HEK293 (cell line): ENCODE results near the gene TBX1.

Experiments used
- BCL11A ChIP-seq: fragments of 450-650 bp; formaldehyde crosslinking; IDR thresholded peaks from 2 replicates; pipeline ENCODE4 v1.5.1; 2016; ENCODE audit warnings: low read depth, missing biosample characterization, missing genetic modification characterization
- BCL11B ChIP-seq: fragments of 450-650 bp; formaldehyde crosslinking; IDR thresholded peaks from 2 replicates; pipeline ENCODE4 v1.5.1; 2016; ENCODE audit warnings: low read depth, missing biosample characterization, missing genetic modification characterization
- GFI1B ChIP-seq: fragments of 450-650 bp; formaldehyde crosslinking; IDR thresholded peaks from 2 replicates; pipeline ENCODE4 v1.5.1; 2016; ENCODE audit warnings: missing biosample characterization, missing genetic modification characterization
- GLI2 ChIP-seq: fragments of 450-650 bp; formaldehyde crosslinking; IDR thresholded peaks from 2 replicates; pipeline ENCODE4; 2017; ENCODE audit warnings: missing biosample characterization, missing genetic modification characterization, low read depth, borderline replicate concordance
- GLIS1 ChIP-seq: fragments of 450-650 bp; formaldehyde crosslinking; IDR thresholded peaks from 2 replicates; pipeline ENCODE4 v1.5.1; 2016; ENCODE audit warnings: missing biosample characterization, missing genetic modification characterization
- IKZF3 ChIP-seq: fragments of 450-650 bp; IDR thresholded peaks from 2 replicates; pipeline ENCODE4 v1.5.0; 2018; ENCODE audit warnings: missing biosample characterization, mild to moderate bottlenecking, missing genetic modification characterization, moderate library complexity
- KLF8 ChIP-seq: fragments of 450-650 bp; formaldehyde crosslinking; IDR thresholded peaks from 2 replicates; pipeline ENCODE4 v1.5.1; 2016; ENCODE audit warnings: missing biosample characterization, missing genetic modification characterization
- KLF9 ChIP-seq: fragments of 450-650 bp; formaldehyde crosslinking; IDR thresholded peaks from 2 replicates; pipeline ENCODE4 v1.5.1; 2016; ENCODE audit warnings: missing biosample characterization, missing genetic modification characterization, low read depth
- MYNN ChIP-seq: fragments of 450-650 bp; formaldehyde crosslinking; IDR thresholded peaks from 2 replicates; pipeline ENCODE4 v1.5.1; 2016; ENCODE audit warnings: missing biosample characterization, missing genetic modification characterization, borderline replicate concordance
- MZF1 ChIP-seq: fragments of 450-650 bp; formaldehyde crosslinking; IDR thresholded peaks from 2 replicates; pipeline ENCODE4 v1.5.1; 2017; ENCODE audit warnings: missing biosample characterization, missing genetic modification characterization, borderline replicate concordance
- RBAK ChIP-seq: fragments of 450-650 bp; formaldehyde crosslinking; IDR thresholded peaks from 2 replicates; pipeline ENCODE4 v1.5.1; 2016; ENCODE audit warnings: missing biosample characterization, missing genetic modification characterization
- ZBTB17 ChIP-seq: fragments of 450-650 bp; formaldehyde crosslinking; IDR thresholded peaks from 2 replicates; pipeline ENCODE4 v1.5.1; 2016; ENCODE audit warnings: missing biosample characterization, missing genetic modification characterization
- ZBTB21 ChIP-seq: fragments of 450-650 bp; formaldehyde crosslinking; IDR thresholded peaks from 2 replicates; pipeline ENCODE4 v1.5.1; 2017; ENCODE audit warnings: missing biosample characterization, missing genetic modification characterization
- ZBTB7A ChIP-seq: fragments of 450-650 bp; formaldehyde crosslinking; IDR thresholded peaks from 2 replicates; pipeline ENCODE4 v1.5.1; 2016; ENCODE audit warnings: low read depth, missing biosample characterization, missing genetic modification characterization
- ZBTB8A ChIP-seq: fragments of 450-650 bp; formaldehyde crosslinking; IDR thresholded peaks from 2 replicates; pipeline ENCODE4 v1.5.1; 2016; ENCODE audit warnings: missing biosample characterization, missing genetic modification characterization
- ZEB2 ChIP-seq: fragments of 450-650 bp; formaldehyde crosslinking; IDR thresholded peaks from 2 replicates; pipeline ENCODE4 v1.5.1; 2016; ENCODE audit warnings: missing biosample characterization, missing genetic modification characterization
- ZFHX2 ChIP-seq: fragments of 450-650 bp; formaldehyde crosslinking; conservative IDR thresholded peaks from 2 replicates; pipeline ENCODE4 v1.5.1; 2016; ENCODE audit warnings: missing biosample characterization, missing genetic modification characterization
- ZFP69B ChIP-seq: fragments of 450-650 bp; formaldehyde crosslinking; IDR thresholded peaks from 2 replicates; pipeline ENCODE4 v1.5.1; 2016; ENCODE audit warnings: missing biosample characterization, missing genetic modification characterization
- ZIC2 ChIP-seq: fragments of 450-650 bp; formaldehyde crosslinking; IDR thresholded peaks from 2 replicates; pipeline ENCODE4 v1.5.1; 2016; ENCODE audit warnings: missing biosample characterization, missing genetic modification characterization
- ZNF138 ChIP-seq: fragments of 450-650 bp; formaldehyde crosslinking; IDR thresholded peaks from 2 replicates; pipeline ENCODE4 v1.5.1; 2016; ENCODE audit warnings: missing biosample characterization, missing genetic modification characterization, borderline replicate concordance
- ZNF146 ChIP-seq: fragments of 450-650 bp; formaldehyde crosslinking; IDR thresholded peaks from 2 replicates; pipeline ENCODE4 v1.5.1; 2016; ENCODE audit warnings: missing biosample characterization, missing genetic modification characterization
- ZNF157 ChIP-seq: fragments of 450-650 bp; formaldehyde crosslinking; IDR thresholded peaks from 2 replicates; pipeline ENCODE4 v1.5.1; 2016; ENCODE audit warnings: missing biosample characterization, missing genetic modification characterization
- ZNF223 ChIP-seq: fragments of 450-650 bp; formaldehyde crosslinking; IDR thresholded peaks from 2 replicates; pipeline ENCODE4 v1.5.1; 2016; ENCODE audit warnings: missing biosample characterization, missing genetic modification characterization
- ZNF239 ChIP-seq: fragments of 450-650 bp; formaldehyde crosslinking; IDR thresholded peaks from 2 replicates; pipeline ENCODE4 v1.5.1; 2016; ENCODE audit warnings: missing biosample characterization, missing genetic modification characterization
- ZNF366 ChIP-seq: fragments of 450-650 bp; formaldehyde crosslinking; conservative IDR thresholded peaks from 2 replicates; pipeline ENCODE4 v1.5.1; 2016; ENCODE audit warnings: missing biosample characterization, missing genetic modification characterization
- ZNF416 ChIP-seq: fragments of 450-650 bp; formaldehyde crosslinking; IDR thresholded peaks from 2 replicates; pipeline ENCODE4 v1.5.1; 2016; ENCODE audit warnings: missing biosample characterization, missing genetic modification characterization
- ZNF521 ChIP-seq: fragments of 450-650 bp; formaldehyde crosslinking; IDR thresholded peaks from 2 replicates; pipeline ENCODE4 v1.5.1; 2017; ENCODE audit warnings: missing biosample characterization, mild to moderate bottlenecking, missing genetic modification characterization
- ZNF555 ChIP-seq: fragments of 450-650 bp; formaldehyde crosslinking; conservative IDR thresholded peaks from 2 replicates; pipeline ENCODE4 v1.5.1; 2017; ENCODE audit warnings: missing biosample characterization, mild to moderate bottlenecking, missing genetic modification characterization, inconsistent platforms
- ZNF629 ChIP-seq: fragments of 450-650 bp; formaldehyde crosslinking; IDR thresholded peaks from 2 replicates; pipeline ENCODE4 v1.5.1; 2017; ENCODE audit warnings: missing biosample characterization, missing genetic modification characterization
- ZNF660 ChIP-seq: fragments of 450-650 bp; IDR thresholded peaks from 2 replicates; pipeline ENCODE4 v1.5.1; 2018; ENCODE audit warnings: missing biosample characterization, mild to moderate bottlenecking, missing genetic modification characterization
- ZNF701 ChIP-seq: fragments of 450-650 bp; formaldehyde crosslinking; IDR thresholded peaks from 2 replicates; pipeline ENCODE4 v1.5.1; 2016; ENCODE audit warnings: missing biosample characterization, missing genetic modification characterization
- ZNF747 ChIP-seq: fragments of 450-650 bp; formaldehyde crosslinking; IDR thresholded peaks from 2 replicates; pipeline ENCODE4 v1.5.1; 2016; ENCODE audit warnings: missing biosample characterization, missing genetic modification characterization
- ZNF837 ChIP-seq: fragments of 450-650 bp; formaldehyde crosslinking; IDR thresholded peaks from 2 replicates; pipeline ENCODE4 v1.5.1; 2016; ENCODE audit warnings: missing biosample characterization, missing genetic modification characterization
- TF ChIP-seq, protein P1 (sequence below): fragments of 450-650 bp; formaldehyde crosslinking; IDR thresholded peaks from 2 replicates; pipeline ENCODE4 v1.5.1; 2017; ENCODE audit warnings: missing biosample characterization, missing genetic modification characterization
- TF ChIP-seq, protein P2 (sequence below): fragments of 450-650 bp; formaldehyde crosslinking; optimal IDR thresholded peaks from 2 replicates; pipeline ENCODE3; 2016; ENCODE audit warnings: missing biosample characterization, mild to moderate bottlenecking, missing genetic modification characterization
- TF ChIP-seq, protein P3 (sequence below): fragments of 450-650 bp; formaldehyde crosslinking; IDR thresholded peaks from 2 replicates; pipeline ENCODE4 v1.5.1; 2016; ENCODE audit warnings: missing biosample characterization, missing genetic modification characterization
- TF ChIP-seq, protein P4 (sequence below): fragments of 450-650 bp; formaldehyde crosslinking; IDR thresholded peaks from 2 replicates; pipeline ENCODE4 v1.5.1; 2016; ENCODE audit warnings: missing biosample characterization, missing genetic modification characterization

Gene TBX1

DNA sequence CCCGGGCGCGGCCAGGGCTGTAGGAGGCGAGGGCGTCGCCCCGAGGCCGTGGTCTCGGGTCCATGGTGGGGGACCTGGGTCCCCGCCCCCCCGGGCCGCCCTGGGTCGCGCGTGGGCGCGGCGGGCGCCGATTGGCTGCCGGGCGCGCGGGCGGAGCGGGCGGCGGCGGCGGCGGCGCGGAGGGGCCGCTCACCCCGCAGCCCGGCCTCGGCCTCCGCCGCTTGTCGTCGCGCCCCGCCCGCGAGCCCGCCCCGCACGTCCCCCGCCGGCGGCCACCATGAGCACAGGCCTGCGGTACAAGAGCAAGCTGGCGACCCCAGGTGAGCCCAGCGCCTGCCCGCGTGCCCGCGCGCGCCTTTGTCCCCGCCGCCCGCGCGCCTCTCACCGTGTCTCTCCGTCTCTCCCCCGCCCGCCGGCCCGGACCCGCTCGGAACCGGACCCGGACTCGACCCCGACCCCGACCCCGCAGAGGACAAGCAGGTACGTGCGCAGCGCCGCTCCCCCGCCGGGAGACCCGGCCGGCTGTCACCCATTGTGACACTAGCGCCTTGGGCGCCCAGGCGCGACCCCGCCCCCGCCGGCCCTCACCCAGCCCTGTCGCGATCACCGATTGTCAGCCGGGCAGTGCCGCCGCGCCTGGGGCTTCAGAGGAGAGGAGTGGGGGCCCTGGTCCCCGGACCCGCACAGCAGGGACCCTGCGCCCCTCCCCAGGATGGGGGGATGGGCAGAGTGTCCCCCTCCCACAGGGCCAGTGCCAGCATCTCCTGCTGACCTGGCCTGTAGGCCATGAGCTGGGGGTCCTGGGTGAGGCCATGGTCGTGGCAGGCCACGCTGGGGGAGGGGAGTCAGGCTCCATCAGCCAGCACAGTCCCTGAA is 46.0 kb upstream of the TBX1 start, which contains the start of gene SEPTIN5 (continued):
- TF ChIP-seq MYNN (no peak), ZNF416 (no peak), ZNF157 (tag by site-specific recombination) (no peak), ZNF223 (tag by site-specific recombination) (no peak), BCL11B (tag by site-specific recombination) (peak; percentile 41; the same call in 1 of the 2 replicates), ZNF747 (tag by site-specific recombination) (no peak), GLIS1 (tag by site-specific recombination) (peak; percentile 37; the same call in 1 of the 2 replicates), ZNF366 (tag by site-specific recombination) (no peak), ZNF138 (tag by site-specific recombination) (no peak), ZIC2 (tag by site-specific recombination) (peak; percentile 65; the same call in 1 of the 2 replicates), GLI2 (tag by site-specific recombination) (no peak), MZF1 (tag by site-specific recombination) (no peak), ZNF146 (tag by site-specific recombination) (no peak), ZBTB7A (tag by site-specific recombination) (peak; percentile 93), ZEB2 (tag by site-specific recombination) (peak; percentile 45; the same call in 1 of the 2 replicates), RBAK (tag by site-specific recombination) (no peak), ZFHX2 (tag by site-specific recombination) (peak; percentile 39), ZNF555 (tag by site-specific recombination) (no peak), ZFP69B (no peak), ZBTB17 (tag by site-specific recombination) (peak; percentile 96), KLF8 (tag by site-specific recombination) (peak; percentile 57; the same call in 1 of the 2 replicates), BCL11A (peak; percentile 37; the same call in 1 of the 2 replicates), IKZF3 (tag by site-specific recombination) (no peak), ZNF521 (tag by site-specific recombination) (no peak), ZBTB8A (tag by site-specific recombination) (peak; percentile 84), GFI1B (tag by site-specific recombination) (no peak), ZNF629 (tag by site-specific recombination) (no peak), ZBTB21 (tag by site-specific recombination) (no peak), ZNF837 (tag by site-specific recombination) (no peak), KLF9 (tag by site-specific recombination) (peak; percentile 76), ZNF701 (no peak), ZNF660 (tag by site-specific recombination) (no peak), ZNF239 (no peak)
- TF ChIP-seq, protein P1, sequence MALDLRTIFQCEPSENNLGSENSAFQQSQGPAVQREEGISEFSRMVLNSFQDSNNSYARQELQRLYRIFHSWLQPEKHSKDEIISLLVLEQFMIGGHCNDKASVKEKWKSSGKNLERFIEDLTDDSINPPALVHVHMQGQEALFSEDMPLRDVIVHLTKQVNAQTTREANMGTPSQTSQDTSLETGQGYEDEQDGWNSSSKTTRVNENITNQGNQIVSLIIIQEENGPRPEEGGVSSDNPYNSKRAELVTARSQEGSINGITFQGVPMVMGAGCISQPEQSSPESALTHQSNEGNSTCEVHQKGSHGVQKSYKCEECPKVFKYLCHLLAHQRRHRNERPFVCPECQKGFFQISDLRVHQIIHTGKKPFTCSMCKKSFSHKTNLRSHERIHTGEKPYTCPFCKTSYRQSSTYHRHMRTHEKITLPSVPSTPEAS (tag by site-specific recombination), result no peak
- TF ChIP-seq, protein P2, sequence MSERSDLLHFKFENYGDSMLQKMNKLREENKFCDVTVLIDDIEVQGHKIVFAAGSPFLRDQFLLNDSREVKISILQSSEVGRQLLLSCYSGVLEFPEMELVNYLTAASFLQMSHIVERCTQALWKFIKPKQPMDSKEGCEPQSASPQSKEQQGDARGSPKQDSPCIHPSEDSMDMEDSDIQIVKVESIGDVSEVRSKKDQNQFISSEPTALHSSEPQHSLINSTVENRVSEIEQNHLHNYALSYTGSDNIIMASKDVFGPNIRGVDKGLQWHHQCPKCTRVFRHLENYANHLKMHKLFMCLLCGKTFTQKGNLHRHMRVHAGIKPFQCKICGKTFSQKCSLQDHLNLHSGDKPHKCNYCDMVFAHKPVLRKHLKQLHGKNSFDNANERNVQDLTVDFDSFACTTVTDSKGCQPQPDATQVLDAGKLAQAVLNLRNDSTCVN (tag by site-specific recombination), result peak; percentile 77
- TF ChIP-seq, protein P3, sequence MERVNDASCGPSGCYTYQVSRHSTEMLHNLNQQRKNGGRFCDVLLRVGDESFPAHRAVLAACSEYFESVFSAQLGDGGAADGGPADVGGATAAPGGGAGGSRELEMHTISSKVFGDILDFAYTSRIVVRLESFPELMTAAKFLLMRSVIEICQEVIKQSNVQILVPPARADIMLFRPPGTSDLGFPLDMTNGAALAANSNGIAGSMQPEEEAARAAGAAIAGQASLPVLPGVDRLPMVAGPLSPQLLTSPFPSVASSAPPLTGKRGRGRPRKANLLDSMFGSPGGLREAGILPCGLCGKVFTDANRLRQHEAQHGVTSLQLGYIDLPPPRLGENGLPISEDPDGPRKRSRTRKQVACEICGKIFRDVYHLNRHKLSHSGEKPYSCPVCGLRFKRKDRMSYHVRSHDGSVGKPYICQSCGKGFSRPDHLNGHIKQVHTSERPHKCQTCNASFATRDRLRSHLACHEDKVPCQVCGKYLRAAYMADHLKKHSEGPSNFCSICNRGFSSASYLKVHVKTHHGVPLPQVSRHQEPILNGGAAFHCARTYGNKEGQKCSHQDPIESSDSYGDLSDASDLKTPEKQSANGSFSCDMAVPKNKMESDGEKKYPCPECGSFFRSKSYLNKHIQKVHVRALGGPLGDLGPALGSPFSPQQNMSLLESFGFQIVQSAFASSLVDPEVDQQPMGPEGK (tag by site-specific recombination), result peak; percentile 91
- TF ChIP-seq, protein P4, sequence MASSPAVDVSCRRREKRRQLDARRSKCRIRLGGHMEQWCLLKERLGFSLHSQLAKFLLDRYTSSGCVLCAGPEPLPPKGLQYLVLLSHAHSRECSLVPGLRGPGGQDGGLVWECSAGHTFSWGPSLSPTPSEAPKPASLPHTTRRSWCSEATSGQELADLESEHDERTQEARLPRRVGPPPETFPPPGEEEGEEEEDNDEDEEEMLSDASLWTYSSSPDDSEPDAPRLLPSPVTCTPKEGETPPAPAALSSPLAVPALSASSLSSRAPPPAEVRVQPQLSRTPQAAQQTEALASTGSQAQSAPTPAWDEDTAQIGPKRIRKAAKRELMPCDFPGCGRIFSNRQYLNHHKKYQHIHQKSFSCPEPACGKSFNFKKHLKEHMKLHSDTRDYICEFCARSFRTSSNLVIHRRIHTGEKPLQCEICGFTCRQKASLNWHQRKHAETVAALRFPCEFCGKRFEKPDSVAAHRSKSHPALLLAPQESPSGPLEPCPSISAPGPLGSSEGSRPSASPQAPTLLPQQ (tag by site-specific recombination), result no peak
